OCI-LY7 (cell line): ENCODE measurements around the gene AGAP3. TPM values are rescaled to one million over a fixed set of nuclear protein-coding genes. Genes with fewer than 3 reads are reported as not detected.

Experiments used
- BruUV-seq: library from RNA; stranded (reverse); fragments of 400-500 nt; replicated peaks from 2 replicates; lab custom pipeline; 2021; lab: Mats Ljungman, UMichigan
- CTCF ChIA-PET: fragments of 300-600 bp; sonication (Branson Sonifier 250); formaldehyde crosslinking; loops from one replicate; lab custom pipeline; 2022; ENCODE audit warnings: antibody characterized with exemption; ENCODE audit not compliant: unreplicated experiment; lab: Charles Lee
- POLR2A ChIA-PET: fragments of 300-600 bp; sonication (Branson Sonifier 250); formaldehyde crosslinking; loops from one replicate; lab custom pipeline; 2022; ENCODE audit warnings: antibody characterized with exemption; lab: Charles Lee
- DNase-seq: peaks from one replicate; pipeline ENCODE4 v3.0.0-alpha.2; 2015; ENCODE audit warnings: low spot score
- H2AFZ ChIP-seq: fragments of 200-600 bp; sonication (generic), shearing (Covaris generic); 2 replicates; pipeline ENCODE4 v1.6.1; 2014; ENCODE audit warnings: mild to moderate bottlenecking, antibody characterized with exemption, low read length, moderate library complexity
- H3K27ac ChIP-seq: fragments of 200-600 bp; sonication (generic); 2 replicates; pipeline ENCODE4 v1.5.1; 2014; ENCODE audit warnings: mixed run types, low read depth, mild to moderate bottlenecking, moderate library complexity, low read length, inconsistent platforms; ENCODE audit not compliant: poor library complexity, severe bottlenecking
- H3K36me3 ChIP-seq: fragments of 200-600 bp; sonication (generic); 2 replicates; pipeline ENCODE4 v1.6.1; 2014; ENCODE audit warnings: mild to moderate bottlenecking, antibody characterized with exemption, low read length, moderate library complexity, mixed read lengths; ENCODE audit not compliant: insufficient read depth
- H3K4me1 ChIP-seq: fragments of 200-600 bp; sonication (generic); 2 replicates; pipeline ENCODE4 v1.5.1; 2014; ENCODE audit warnings: mild to moderate bottlenecking, low read length; ENCODE audit not compliant: insufficient read depth, poor library complexity, severe bottlenecking
- H3K4me2 ChIP-seq: fragments of 200-600 bp; sonication (generic); 2 replicates; pipeline ENCODE4 v1.6.1; 2014; ENCODE audit warnings: mild to moderate bottlenecking, low read length
- H3K4me3 ChIP-seq: fragments of 200-600 bp; sonication (generic); 2 replicates; pipeline ENCODE4 v1.5.1; 2014; ENCODE audit warnings: mild to moderate bottlenecking, low read depth, low read length; ENCODE audit not compliant: poor library complexity, severe bottlenecking
- H3K79me2 ChIP-seq: fragments of 200-600 bp; sonication (generic); 2 replicates; pipeline ENCODE4 v1.6.1; 2016; ENCODE audit warnings: low read depth, mild to moderate bottlenecking, low read length, moderate library complexity, mixed read lengths; ENCODE audit not compliant: insufficient read depth
- H3K9me2 ChIP-seq: fragments of 200-600 bp; sonication (generic); 2 replicates; pipeline ENCODE4 v1.6.1; 2016; ENCODE audit warnings: mild to moderate bottlenecking, low read length, mixed read lengths; ENCODE audit not compliant: insufficient read depth
- H3K9me3 ChIP-seq: fragments of 200-600 bp; sonication (generic); 2 replicates; pipeline ENCODE4 v1.6.1; 2014; ENCODE audit warnings: mild to moderate bottlenecking, mixed run types, low read length, mixed read lengths
- H4K20me1 ChIP-seq: fragments of 200-600 bp; sonication (generic); 2 replicates; pipeline ENCODE4 v1.6.1; 2014; ENCODE audit warnings: mild to moderate bottlenecking, antibody characterized with exemption, low read length, moderate library complexity, mixed read lengths; ENCODE audit not compliant: insufficient read depth
- CTCF ChIP-seq: fragments of 200-600 bp; sonication (generic); conservative IDR thresholded peaks from 2 replicates; pipeline ENCODE4 v1.5.1; 2014; ENCODE audit warnings: mild to moderate bottlenecking, antibody characterized with exemption, low read length, moderate library complexity, mixed read lengths
- EZH2phosphoT487 ChIP-seq: fragments of 200-600 bp; sonication (generic); IDR thresholded peaks from 2 replicates; pipeline ENCODE4 v1.6.1; 2018; ENCODE audit warnings: low read depth, borderline replicate concordance, mild to moderate bottlenecking, mixed run types, antibody characterized with exemption, low read length, moderate library complexity, mixed read lengths
- intact Hi-C: fragments of 100-400 bp; cut with micrococcal nuclease; formaldehyde crosslinking; loops from one replicate; pipeline ENCODE4 v1.10.0; 2022; ENCODE audit not compliant: unreplicated experiment
- total RNA-seq, 2 experiments: library from RNA; depleted of rRNA in 1 of 2; stranded (reverse); fragments of >200 nt in 1 of 2; shearing (Covaris generic) in 1 of 2; gene quantifications; 2 replicates each; pipeline ENCODE4 v1.2.3, GENCODE V29; 2014 to 2022

The AGAP3 gene
- total RNA-seq, 2 experiments from 2014 or later: 4.8 to 30.9 TPM

DNA sequence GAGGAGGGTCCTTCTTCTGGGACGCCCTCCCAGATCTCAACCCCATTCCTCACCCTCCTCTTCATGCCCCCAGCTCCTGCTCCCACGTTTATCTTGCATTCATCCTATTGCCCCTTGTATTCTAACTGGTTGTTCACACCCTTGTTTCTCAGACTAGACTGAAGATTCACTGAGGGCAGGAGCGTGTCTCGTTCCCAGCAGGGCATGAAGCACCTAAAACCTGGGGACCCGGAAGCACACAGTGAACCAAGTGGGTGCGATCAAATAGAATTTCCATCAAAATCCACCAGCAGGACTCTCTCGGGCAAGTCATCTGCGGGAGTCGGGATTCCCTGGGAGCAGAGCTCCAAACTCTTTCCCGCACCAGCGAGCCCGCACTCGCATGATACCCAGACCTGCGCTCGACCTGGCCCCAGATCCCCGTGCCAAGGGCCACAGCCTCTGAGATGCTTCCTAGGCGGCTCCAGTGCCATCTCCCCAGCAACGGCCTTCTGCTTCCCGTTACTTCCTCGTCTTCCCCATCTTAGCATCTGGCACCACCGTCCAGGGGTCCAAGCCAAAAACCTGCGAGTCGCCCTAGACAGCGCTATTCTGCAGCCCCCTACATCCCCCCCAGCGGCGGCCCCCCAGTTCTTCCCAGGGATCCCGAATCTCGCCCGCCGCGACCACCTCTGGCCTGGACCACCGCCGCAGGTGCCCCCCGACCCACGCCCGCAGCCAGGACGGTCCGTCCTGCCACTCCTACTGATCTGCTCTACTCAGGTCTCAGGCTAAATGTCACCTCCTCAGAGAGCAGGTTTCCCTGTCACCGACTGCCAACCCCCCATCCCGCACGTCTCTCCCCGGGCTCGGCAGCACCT, 87.3 kb downstream of the AGAP3 start:
- no TSS peak for BruUV-seq
- Histone ChIP-seq H3K9me3 (no peaks in the 10 kb centered on the region), H3K36me3 (no peaks in the 10 kb centered on the region), H3K79me2 (no peaks in the 10 kb centered on the region), H3K4me1 (no peaks in the 10 kb centered on the region), H3K27ac (no peak overlapping the region), H3K4me3 (no peak overlapping the region), H4K20me1 (no peaks in the 10 kb centered on the region), H2AFZ (no peak overlapping the region), H3K4me2 (no peak overlapping the region), H3K9me2 (no peaks in the 10 kb centered on the region)
- no peak for TF ChIP-seq EZH2phosphoT487
- TF ChIP-seq CTCF: no peak
- ChIA-PET CTCF (no interaction called here), POLR2A (no interaction called here)
- DNase-seq: no peak
- intact Hi-C loops: no loop called here

DNA sequence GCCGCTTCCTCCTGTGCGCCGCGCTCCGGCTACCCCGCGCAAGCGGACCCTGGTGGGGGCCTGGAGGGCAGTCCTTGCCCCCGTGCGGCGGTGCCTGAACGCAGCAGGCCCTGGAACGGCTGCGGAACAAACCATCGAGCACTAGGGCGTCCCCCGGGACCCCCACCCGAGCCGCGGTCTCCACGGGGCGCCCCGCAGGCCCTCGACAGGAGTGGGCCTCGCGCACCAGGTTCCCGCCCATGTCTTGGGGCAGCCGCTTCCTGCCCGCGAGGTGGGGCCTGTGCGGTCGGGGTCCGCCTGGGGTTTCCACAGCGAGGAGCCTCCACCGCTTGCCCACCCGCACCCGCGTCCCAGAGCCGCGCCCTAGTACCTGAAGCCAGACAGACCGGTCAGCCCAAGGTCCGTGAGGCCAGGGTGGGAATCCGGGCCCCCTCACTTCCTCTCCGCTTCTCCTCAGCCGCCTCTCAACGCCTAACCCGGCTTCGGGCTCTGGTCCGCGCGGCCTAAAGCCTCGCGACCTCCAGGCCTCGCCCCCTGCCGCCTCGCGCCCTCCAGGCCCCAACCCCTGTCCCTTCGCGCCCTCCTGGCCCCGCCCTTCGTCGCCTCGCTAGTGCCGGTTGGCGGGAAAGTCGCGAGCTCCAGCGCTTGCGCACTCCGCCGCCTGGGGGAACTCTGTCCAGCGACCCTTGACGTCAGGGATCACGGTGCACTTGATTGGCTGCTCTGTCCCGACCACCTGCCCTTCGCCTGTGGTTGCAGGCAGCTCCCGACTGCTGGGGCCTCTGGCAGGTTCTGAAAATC, 88.2 kb downstream of the AGAP3 start:
- Histone ChIP-seq H3K9me3 (no peaks in the 10 kb centered on the region), H2AFZ (no peak overlapping the region), H3K36me3 (no peaks in the 10 kb centered on the region), H3K79me2 (no peaks in the 10 kb centered on the region), H3K4me3 (no peak overlapping the region), H3K27ac (no peak overlapping the region), H3K4me1 (no peaks in the 10 kb centered on the region), H3K9me2 (no peaks in the 10 kb centered on the region), H4K20me1 (no peaks in the 10 kb centered on the region), H3K4me2 (no peak overlapping the region)
- no peak for DNase-seq
- POLR2A ChIA-PET: no interaction called here
- intact Hi-C loops: no loop called here
- CTCF ChIA-PET: no interaction called here
- no TSS peak for BruUV-seq
- TF ChIP-seq CTCF: no peak
- no peak for TF ChIP-seq EZH2phosphoT487
